GM12878 (cell line): ENCODE data around the gene VSIG8.

Experiments
- BRCA1 ChIP-seq: IDR thresholded peaks from 2 replicates; pipeline ENCODE4 v1.6.1; 2011; ENCODE audit warnings: low read depth, low read length, improper control_type of control experiment
- CHD2 ChIP-seq: IDR thresholded peaks from 2 replicates; pipeline ENCODE4 v1.6.1; 2011; ENCODE audit warnings: low read depth, low read length, improper control_type of control experiment, borderline replicate concordance
- EZH2 ChIP-seq: IDR thresholded peaks from 2 replicates; pipeline ENCODE4 v1.6.1; 2012; ENCODE audit warnings: low read depth, mild to moderate bottlenecking, control low read depth, inconsistent platforms, low read length, borderline replicate concordance; ENCODE audit not compliant: control insufficient read depth
- NFYB ChIP-seq: IDR thresholded peaks from 2 replicates; pipeline ENCODE4 v1.6.1; 2011; ENCODE audit warnings: low read depth, mild to moderate bottlenecking, low read length, improper control_type of control experiment, moderate library complexity; ENCODE audit not compliant: insufficient read depth
- POLR2AphosphoS2 ChIP-seq: IDR thresholded peaks from 2 replicates; pipeline ENCODE4 v1.6.1; 2011; ENCODE audit warnings: low read depth, mild to moderate bottlenecking, low read length, improper control_type of control experiment, moderate library complexity
- POLR2AphosphoS5 ChIP-seq: IDR thresholded peaks from 2 replicates; pipeline ENCODE4 v1.6.1; 2011; ENCODE audit warnings: mild to moderate bottlenecking, low read length, inconsistent platforms
- TF ChIP-seq, protein P1 (sequence below), 3 experiments: IDR thresholded peaks in 2 of 3; conservative IDR thresholded peaks in 1 of 3; 2 replicates each; pipeline ENCODE4 v1.5.1; 2011; ENCODE audit warnings: low read depth in 3 of 3, low read length in 3 of 3, mild to moderate bottlenecking in 3 of 3, control low read depth in 2 of 3, moderate library complexity in 2 of 3, inconsistent platforms in 1 of 3, mixed read lengths in 1 of 3; ENCODE audit not compliant: control insufficient read depth in 2 of 3, insufficient read depth in 1 of 3; ENCODE audit errors: extremely low read depth in 1 of 3
- TF ChIP-seq, protein P2 (sequence below): fragments of 450-650 bp; IDR thresholded peaks from 2 replicates; pipeline ENCODE4 v1.6.1; 2017; ENCODE audit warnings: borderline replicate concordance

DNA sequence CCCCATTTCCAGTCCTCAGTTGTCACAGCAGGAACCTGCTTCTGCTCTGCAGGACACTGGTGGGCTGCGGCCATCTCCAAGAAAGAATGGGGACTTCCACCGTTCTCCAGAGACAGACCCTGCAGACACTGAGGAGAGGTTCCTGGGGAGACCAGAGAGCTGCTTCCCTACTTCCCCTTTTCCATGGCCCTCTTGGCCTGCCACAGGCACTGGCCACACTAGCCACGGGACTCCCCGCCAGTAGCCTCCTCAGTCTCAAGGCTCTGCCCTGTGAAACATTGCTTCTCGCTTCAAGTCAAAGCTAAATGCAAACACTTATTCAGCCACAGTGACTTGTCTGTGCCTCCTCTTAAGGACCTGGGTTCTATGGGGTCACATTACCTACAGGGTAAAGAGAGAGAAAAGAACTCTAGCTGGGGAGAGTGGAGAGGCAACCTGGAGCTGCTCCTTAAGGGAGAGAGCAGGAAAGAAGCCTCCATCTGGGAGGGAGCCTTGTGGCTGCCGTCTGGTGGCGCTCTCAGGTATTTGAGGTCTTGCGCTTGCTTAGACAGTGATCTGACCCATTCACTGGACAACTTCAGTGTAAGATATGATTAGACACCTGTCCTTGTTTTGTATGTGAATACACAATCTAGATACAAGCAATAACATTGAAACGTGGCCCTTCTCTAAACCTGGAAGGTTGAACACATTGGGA, 41.1 kb downstream of the VSIG8 start:
- TF ChIP-seq, protein P1, sequence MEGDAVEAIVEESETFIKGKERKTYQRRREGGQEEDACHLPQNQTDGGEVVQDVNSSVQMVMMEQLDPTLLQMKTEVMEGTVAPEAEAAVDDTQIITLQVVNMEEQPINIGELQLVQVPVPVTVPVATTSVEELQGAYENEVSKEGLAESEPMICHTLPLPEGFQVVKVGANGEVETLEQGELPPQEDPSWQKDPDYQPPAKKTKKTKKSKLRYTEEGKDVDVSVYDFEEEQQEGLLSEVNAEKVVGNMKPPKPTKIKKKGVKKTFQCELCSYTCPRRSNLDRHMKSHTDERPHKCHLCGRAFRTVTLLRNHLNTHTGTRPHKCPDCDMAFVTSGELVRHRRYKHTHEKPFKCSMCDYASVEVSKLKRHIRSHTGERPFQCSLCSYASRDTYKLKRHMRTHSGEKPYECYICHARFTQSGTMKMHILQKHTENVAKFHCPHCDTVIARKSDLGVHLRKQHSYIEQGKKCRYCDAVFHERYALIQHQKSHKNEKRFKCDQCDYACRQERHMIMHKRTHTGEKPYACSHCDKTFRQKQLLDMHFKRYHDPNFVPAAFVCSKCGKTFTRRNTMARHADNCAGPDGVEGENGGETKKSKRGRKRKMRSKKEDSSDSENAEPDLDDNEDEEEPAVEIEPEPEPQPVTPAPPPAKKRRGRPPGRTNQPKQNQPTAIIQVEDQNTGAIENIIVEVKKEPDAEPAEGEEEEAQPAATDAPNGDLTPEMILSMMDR (IDR thresholded peaks at IDR 0.05 in 2 of 3, conservative IDR thresholded peaks at IDR 0.05 in 1 of 3; ENCODE audit: control insufficient read depth in 2 of 3, extremely low read depth in 1 of 3, insufficient read depth in 1 of 3, low read depth in 3 of 3, low read length in 3 of 3) = peak; percentile 53 to 68 (median 66)
- TF ChIP-seq EZH2 (no peak), POLR2AphosphoS5 (no peak), BRCA1 (no peak), NFYB (no peak), POLR2AphosphoS2 (no peak), CHD2 (no peak)
- TF ChIP-seq, protein P2, sequence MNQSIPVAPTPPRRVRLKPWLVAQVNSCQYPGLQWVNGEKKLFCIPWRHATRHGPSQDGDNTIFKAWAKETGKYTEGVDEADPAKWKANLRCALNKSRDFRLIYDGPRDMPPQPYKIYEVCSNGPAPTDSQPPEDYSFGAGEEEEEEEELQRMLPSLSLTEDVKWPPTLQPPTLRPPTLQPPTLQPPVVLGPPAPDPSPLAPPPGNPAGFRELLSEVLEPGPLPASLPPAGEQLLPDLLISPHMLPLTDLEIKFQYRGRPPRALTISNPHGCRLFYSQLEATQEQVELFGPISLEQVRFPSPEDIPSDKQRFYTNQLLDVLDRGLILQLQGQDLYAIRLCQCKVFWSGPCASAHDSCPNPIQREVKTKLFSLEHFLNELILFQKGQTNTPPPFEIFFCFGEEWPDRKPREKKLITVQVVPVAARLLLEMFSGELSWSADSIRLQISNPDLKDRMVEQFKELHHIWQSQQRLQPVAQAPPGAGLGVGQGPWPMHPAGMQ = no peak
